B cell (primary cell): ENCODE results near the gene KBTBD12.
"Not testable (repeated sequence)": the region's sequence is repeated elsewhere in the genome, so short reads cannot be mapped to it uniquely, and the experiment has no call there.

Experiments
- CTCF ChIP-seq: fragments of 200-600 bp; IDR thresholded peaks from one replicate; pipeline ENCODE4 v1.8.0; 2022; ENCODE audit warnings: antibody characterized with exemption, mild to moderate bottlenecking
- EZH2 ChIP-seq: IDR thresholded peaks from 2 replicates; pipeline ENCODE4 v1.6.1; 2012; ENCODE audit warnings: borderline replicate concordance, low read depth, mild to moderate bottlenecking, moderate library complexity, low read length; ENCODE audit not compliant: insufficient read depth, poor library complexity, severe bottlenecking

- TF ChIP-seq CTCF, EZH2: not testable (repeated sequence)
Measured at GRCh38 chr3:127913841-127914240, 1.2 kb upstream of the KBTBD12 start.
